Kidney capillary endothelial cell (primary cell): Measurements from ENCODE around the gene GLT6D1.
"Not testable (repeated sequence)": the region's sequence is repeated elsewhere in the genome, so short reads cannot be mapped to it uniquely, and the experiment has no call there.

Experiments
- DNase-seq: peaks from one replicate; pipeline ENCODE4 v3.0.0-alpha.2; 2018; ENCODE audit warnings: low spot score

The GLT6D1 gene

GRCh38 chr9:135639196-135639595, at the start of gene GLT6D1:
GLT6D1 (minus strand) TSS chr9:135639540; CDS start chr9:135639187, 353 bp downstream.
- DNase-seq, result no peak

GRCh38 chr9:135689011-135689410, 49.7 kb upstream of the GLT6D1 start:
- no peak for DNase-seq

GRCh38 chr9:135687216-135687615, 47.9 kb upstream of the GLT6D1 start:
- DNase-seq, result no peak

- no peak for DNase-seq
Measured at GRCh38 chr9:135684691-135685090, 45.4 kb upstream of the GLT6D1 start.

- no peak for DNase-seq
Measured at GRCh38 chr9:135683401-135684034, 44.2 kb upstream of the GLT6D1 start.

- no peak for DNase-seq
Measured at GRCh38 chr9:135681161-135681560, 41.8 kb upstream of the GLT6D1 start.

- no peak for DNase-seq
Measured at GRCh38 chr9:135680056-135680455, 40.7 kb upstream of the GLT6D1 start.

GRCh38 chr9:135678236-135679017, 39.1 kb upstream of the GLT6D1 start:
- no peak for DNase-seq

GRCh38 chr9:135677641-135678168, 38.4 kb upstream of the GLT6D1 start:
- DNase-seq, result no peak

- DNase-seq, result no peak
Measured at GRCh38 chr9:135676891-135677290, 37.6 kb upstream of the GLT6D1 start.

GRCh38 chr9:135674977-135675376, 35.6 kb upstream of the GLT6D1 start:
- no peak for DNase-seq

GRCh38 chr9:135673941-135674340, 34.6 kb upstream of the GLT6D1 start:
- DNase-seq, result no peak

- DNase-seq, result not testable (repeated sequence)
Measured at GRCh38 chr9:135672786-135673185, 33.4 kb upstream of the GLT6D1 start.

- DNase-seq, result no peak
Measured at GRCh38 chr9:135671591-135672041, 32.3 kb upstream of the GLT6D1 start.

- no peak for DNase-seq
Measured at GRCh38 chr9:135670721-135671590, 31.6 kb upstream of the GLT6D1 start.

GRCh38 chr9:135669616-135670285, 30.4 kb upstream of the GLT6D1 start:
- DNase-seq, result no peak

GRCh38 chr9:135669018-135669417, 29.7 kb upstream of the GLT6D1 start:
- not testable (repeated sequence) for DNase-seq

- no peak for DNase-seq
Measured at GRCh38 chr9:135667463-135668001, 28.2 kb upstream of the GLT6D1 start.

- DNase-seq, result no peak
Measured at GRCh38 chr9:135666534-135667462, 27.5 kb upstream of the GLT6D1 start.

GRCh38 chr9:135665795-135666189, 26.5 kb upstream of the GLT6D1 start:
- no peak for DNase-seq
